Measurements from ENCODE around the gene ZNF205. TPM values are rescaled to one million over a fixed set of nuclear protein-coding genes. Genes with fewer than 3 reads are reported as not detected.

The ZNF205 gene
- total and polyA plus RNA-seq, 2 of the 13 experiments (the other 11 are each of a cell fraction or from before 2014, with no cell fraction given): 5.8 to 10.2 TPM

- TF ChIP-seq E2F5 (CRISPR knock-in tag; conservative IDR thresholded peaks at IDR 0.05): no peak
- TF ChIP-seq HIC2 (CRISPR knock-in tag; IDR thresholded peaks at IDR 0.05; ENCODE audit: low read depth): no peak
- no peak for TF ChIP-seq ZNF746 (CRISPR knock-in tag; IDR thresholded peaks at IDR 0.05)
- TF ChIP-seq SMYD3 (CRISPR knock-in tag; IDR thresholded peaks at IDR 0.05): no peak
Observed at GRCh38 chr16:3115003-3115402, 2.6 kb downstream of the ZNF205 start (continued).

GRCh38 chr16:3115561-3115960 is 3.2 kb downstream of the ZNF205 start:
- Histone ChIP-seq H3K4me3 (replicated peaks in 1 of 3; ENCODE audit: insufficient read depth in 1 of 3, low read depth in 2 of 3, low read length in 3 of 3) (no peak overlapping the region), H3K4me2 (ENCODE audit: low read depth, low read length) (no peak overlapping the region), H3K27ac (ENCODE audit: extremely low read length, insufficient read depth, low read length) (no peak overlapping the region), H3K4me1 (ENCODE audit: insufficient read depth, low read length) (peaks cover 24% of the 10 kb centered on the region), H3K36me3 (replicated peaks in 1 of 2; ENCODE audit: control insufficient read depth in 1 of 2, insufficient read depth in 2 of 2, low read length in 2 of 2) (peaks cover 4 to 9% of the 10 kb centered on the region in 2 experiments; a peak in 4 of 5 replicates), H3K9me3 (ENCODE audit: low read length) (no peaks in the 10 kb centered on the region), H3K79me2 (ENCODE audit: insufficient read depth, low read length) (peaks cover 11% of the 10 kb centered on the region), H4K20me1 (ENCODE audit: insufficient read depth, low read length) (no peaks in the 10 kb centered on the region), H3K27me3 (ENCODE audit: control insufficient read depth in 1 of 2, insufficient read depth in 2 of 2, low read length in 2 of 2) (no peaks in the 10 kb centered on the region), H3K9ac (ENCODE audit: insufficient read depth, low read depth, low read length) (no peak overlapping the region), H2AFZ (ENCODE audit: low read length) (no peak overlapping the region)
- no peak for DNase-seq (ENCODE audit: low spot score)
- CTCF ChIA-PET (ENCODE audit: low intra/inter-chr PET ratio, low total read pairs): no interaction called here
- ATAC-seq: no peak
- no peak for FAIRE-seq
- in situ Hi-C loops (cut with HindIII; ENCODE audit: extremely low pct_ligation_motif_present, low pct_unique_long_range_greater_than_20kb) (no loop called here), intact Hi-C loops (cut with micrococcal nuclease; ENCODE audit: unreplicated experiment) (no loop called here)
- TF ChIP-seq ZBTB3 (CRISPR knock-in tag; IDR thresholded peaks at IDR 0.05; ENCODE audit: borderline replicate concordance, low read depth) (no peak), ZNF790 (CRISPR knock-in tag; IDR thresholded peaks at IDR 0.05; ENCODE audit: borderline replicate concordance) (no peak), NAIF1 (CRISPR knock-in tag; IDR thresholded peaks at IDR 0.05; ENCODE audit: borderline replicate concordance) (no peak), CTCF (CRISPR knock-in tag; IDR thresholded peaks at IDR 0.05) (peak; percentile 29; the same call in 1 of the 2 replicates), ZNF746 (CRISPR knock-in tag; IDR thresholded peaks at IDR 0.05) (no peak), IRF1 (CRISPR knock-in tag; IDR thresholded peaks at IDR 0.05; ENCODE audit: low read depth) (no peak), ATF5 (CRISPR knock-in tag; IDR thresholded peaks at IDR 0.05; ENCODE audit: low read depth) (no peak), AGO2 (optimal IDR thresholded peaks at IDR 0.05; ENCODE audit: low read depth, low read length) (peak; percentile 51), ZSCAN20 (CRISPR knock-in tag; IDR thresholded peaks at IDR 0.05; ENCODE audit: borderline replicate concordance) (no peak)
- POLR2A ChIA-PET: interaction anchor here (1.1 kb wide), 1 partner anchor 9 kb away, joined by 3 read pairs; no protein-coding TSS in a partner anchor
- 100% methylated on average over 1 of the region's 14 CpGs for WGBS (ENCODE audit: low lambda C conversion rate)
- no TSS peak for BruUV-seq (replicated peaks)

Measured in HepG2 (cell line).